GM12891 (cell line): Measurements from ENCODE around the gene HIP1.

Experiments used
- PAX5 ChIP-seq: IDR thresholded peaks from 2 replicates; pipeline ENCODE4 v1.6.1; 2011; ENCODE audit warnings: low read length, moderate library complexity, mild to moderate bottlenecking; ENCODE audit not compliant: insufficient read depth, severe bottlenecking
- POLR2A ChIP-seq: IDR thresholded peaks from 2 replicates; pipeline ENCODE4 v1.6.1; 2011; ENCODE audit warnings: low read depth, low read length, control low read depth
- POLR2AphosphoS5 ChIP-seq: IDR thresholded peaks from 2 replicates; pipeline ENCODE4 v1.6.1; 2011; ENCODE audit warnings: low read depth, low read length, control low read depth
- POU2F2 ChIP-seq: IDR thresholded peaks from 2 replicates; pipeline ENCODE4 v1.6.1; 2011; ENCODE audit warnings: low read depth, mild to moderate bottlenecking, control low read depth, low read length, moderate library complexity
- SPI1 ChIP-seq: IDR thresholded peaks from 2 replicates; pipeline ENCODE4 v1.6.1; 2011; ENCODE audit warnings: low read depth, low read length, control low read depth
- TAF1 ChIP-seq: IDR thresholded peaks from 2 replicates; pipeline ENCODE4 v1.6.1; 2011; ENCODE audit warnings: low read depth, low read length, control low read depth

DNA sequence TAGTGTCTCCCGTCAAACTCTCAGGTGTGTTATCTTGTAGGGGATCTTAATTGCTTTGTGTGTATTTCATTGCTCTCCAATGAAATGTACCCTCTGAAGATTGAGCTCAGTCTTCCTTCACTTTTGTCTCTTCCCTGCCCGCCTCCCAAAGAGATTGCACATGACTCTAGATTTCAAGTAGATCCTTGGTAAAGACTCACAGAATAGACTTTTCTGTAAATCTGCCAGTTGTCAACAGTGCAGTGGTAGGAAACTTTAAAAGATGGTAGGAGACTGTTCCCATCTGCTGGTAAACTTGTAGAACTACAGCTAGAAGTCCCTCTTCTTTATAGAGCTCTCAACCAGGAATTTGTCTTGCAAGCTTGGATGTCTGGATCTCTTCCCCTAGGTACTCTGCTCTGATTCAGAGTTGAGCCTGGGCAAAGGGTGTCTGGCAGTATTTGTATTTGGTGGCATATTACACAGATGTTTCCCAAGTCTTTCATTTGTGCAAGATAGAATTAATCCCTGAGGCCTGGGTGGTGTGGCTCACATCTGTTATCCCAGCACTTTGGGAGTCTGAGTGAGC is 23.7 kb upstream of the HIP1 start:
- TF ChIP-seq TAF1 (no peak), POLR2A (no peak), POU2F2 (no peak), SPI1 (no peak), POLR2AphosphoS5 (no peak), PAX5 (no peak)
